GM18526 (cell line): ENCODE results near the gene NOL12.

ENCODE experiments used
- POLR2A ChIP-seq: IDR thresholded peaks from 3 replicates; pipeline ENCODE4 v1.6.1; 2011; ENCODE audit not compliant: insufficient read length; ENCODE audit errors: extremely low read depth

NOL12 gene

GRCh38 chr22:37713761-37714160 is 27.6 kb downstream of the NOL12 start:
- TF ChIP-seq POLR2A = no peak

- TF ChIP-seq POLR2A = no peak
Measured at GRCh38 chr22:37714634-37715033, 28.5 kb downstream of the NOL12 start.

GRCh38 chr22:37715760-37716159 is 29.6 kb downstream of the NOL12 start:
- TF ChIP-seq POLR2A = no peak

- TF ChIP-seq POLR2A = no peak
Measured at GRCh38 chr22:37716708-37717107, 30.6 kb downstream of the NOL12 start.

GRCh38 chr22:37725551-37726240 is 39.6 kb downstream of the NOL12 start:
- no peak for TF ChIP-seq POLR2A

- no peak for TF ChIP-seq POLR2A
Measured at GRCh38 chr22:37726241-37726887, 40.2 kb downstream of the NOL12 start.

GRCh38 chr22:37728620-37729019 is 42.5 kb downstream of the NOL12 start:
- TF ChIP-seq POLR2A = no peak

- no peak for TF ChIP-seq POLR2A
Measured at GRCh38 chr22:37731804-37732471, 45.8 kb downstream of the NOL12 start.

- TF ChIP-seq POLR2A = no peak
Measured at GRCh38 chr22:37732699-37733607, 46.8 kb downstream of the NOL12 start.

GRCh38 chr22:37733625-37734401 is 47.7 kb downstream of the NOL12 start:
- TF ChIP-seq POLR2A = no peak

GRCh38 chr22:37734402-37734700 is 48.2 kb downstream of the NOL12 start:
- no peak for TF ChIP-seq POLR2A

- no peak for TF ChIP-seq POLR2A
Measured at GRCh38 chr22:37734964-37735451, 48.9 kb downstream of the NOL12 start.

- TF ChIP-seq POLR2A = no peak
Measured at GRCh38 chr22:37739035-37739434, 52.9 kb downstream of the NOL12 start.

GRCh38 chr22:37739611-37740049 is 53.5 kb downstream of the NOL12 start:
- TF ChIP-seq POLR2A = no peak
